Eye (tissue), 1 donor: ENCODE measurements around the gene LMBR1.
"Not testable (repeated sequence)": the region's sequence is repeated elsewhere in the genome, so short reads cannot be mapped to it uniquely, and the experiment has no call there.

Source experiments
- DNase-seq: peaks from one replicate; pipeline ENCODE4 v3.0.0-alpha.2; 2015

The LMBR1 gene

GRCh38 chr7:156843582-156843981 lies 49.4 kb downstream of the LMBR1 start:
- not testable (repeated sequence) for DNase-seq

GRCh38 chr7:156843157-156843556 lies 49.8 kb downstream of the LMBR1 start:
- no peak for DNase-seq

- DNase-seq, result no peak
These were observed 50.2 kb downstream of the LMBR1 start for GRCh38 chr7:156842740-156843140.

- no peak for DNase-seq
These were observed 50.7 kb downstream of the LMBR1 start for GRCh38 chr7:156842317-156842716.

GRCh38 chr7:156841497-156841896 lies 51.5 kb downstream of the LMBR1 start:
- no peak for DNase-seq

GRCh38 chr7:156840134-156840533 lies 52.8 kb downstream of the LMBR1 start:
- DNase-seq, result no peak

GRCh38 chr7:156836443-156836842 lies 56.5 kb downstream of the LMBR1 start:
- DNase-seq, result no peak

GRCh38 chr7:156834462-156834861 lies 58.5 kb downstream of the LMBR1 start:
- DNase-seq, result no peak

GRCh38 chr7:156833312-156833711 lies 59.7 kb downstream of the LMBR1 start:
- no peak for DNase-seq

GRCh38 chr7:156832195-156832877 lies 60.6 kb downstream of the LMBR1 start:
- no peak for DNase-seq

GRCh38 chr7:156829669-156830336 lies 63.2 kb downstream of the LMBR1 start:
- DNase-seq, result no peak

- peak; percentile 22 for DNase-seq
These were observed 65.3 kb downstream of the LMBR1 start for GRCh38 chr7:156827587-156828203.

- DNase-seq, result no peak
These were observed 69.5 kb downstream of the LMBR1 start for GRCh38 chr7:156823435-156823834.

- no peak for DNase-seq
These were observed 72.4 kb downstream of the LMBR1 start for GRCh38 chr7:156820445-156821063.

- DNase-seq, result no peak
These were observed 73.2 kb downstream of the LMBR1 start for GRCh38 chr7:156819733-156820295.

- DNase-seq, result no peak
These were observed 74.8 kb downstream of the LMBR1 start for GRCh38 chr7:156818133-156818532.

GRCh38 chr7:156816943-156817572 lies 75.9 kb downstream of the LMBR1 start:
- DNase-seq, result peak; percentile 43

- DNase-seq, result no peak
These were observed 81.3 kb downstream of the LMBR1 start for GRCh38 chr7:156811706-156812105.

GRCh38 chr7:156803656-156804055 lies 89.3 kb downstream of the LMBR1 start:
- not testable (repeated sequence) for DNase-seq

GRCh38 chr7:156802214-156802613 lies 90.8 kb downstream of the LMBR1 start:
- no peak for DNase-seq

GRCh38 chr7:156795415-156795814 lies 97.6 kb downstream of the LMBR1 start:
- DNase-seq, result no peak

GRCh38 chr7:156793334-156793733 lies 99.6 kb downstream of the LMBR1 start:
- DNase-seq, result no peak

- peak; percentile 59 for DNase-seq
These were observed 100.4 kb downstream of the LMBR1 start for GRCh38 chr7:156792611-156793010.
